Osteoblast (primary cell): ENCODE measurements around the gene CTSC. TPM values are rescaled to one million over a fixed set of nuclear protein-coding genes. Genes with fewer than 3 reads are reported as not detected.
A peak's percentile ranks its signal among the peaks of the same experiment; 100 is the strongest.

Experiments
- DNase-seq: peaks from one replicate; pipeline ENCODE4 v3.0.0; 2011; ENCODE audit warnings: low spot score, mixed read lengths; ENCODE audit not compliant: insufficient read length; ENCODE audit errors: missing footprints
- H2AFZ ChIP-seq: 2 replicates; pipeline ENCODE4 v1.6.0; 2011; ENCODE audit warnings: mild to moderate bottlenecking, low read length
- H3K27ac ChIP-seq: 2 replicates; pipeline ENCODE4 v1.5.1; 2011; ENCODE audit warnings: mild to moderate bottlenecking, low read depth, low read length, moderate library complexity
- H3K27me3 ChIP-seq: 2 replicates; pipeline ENCODE4 v1.6.0; 2012; ENCODE audit warnings: mild to moderate bottlenecking, control low read depth, inconsistent platforms, low read length, moderate library complexity; ENCODE audit not compliant: insufficient read depth
- H3K36me3 ChIP-seq: 2 replicates; pipeline ENCODE4 v1.5.1; 2011; ENCODE audit warnings: mild to moderate bottlenecking, low read length, control low read depth, moderate library complexity; ENCODE audit not compliant: insufficient read depth
- H3K4me1 ChIP-seq: 2 replicates; pipeline ENCODE4 v1.5.1; 2011; ENCODE audit warnings: mild to moderate bottlenecking, low read length, control low read depth, moderate library complexity; ENCODE audit not compliant: insufficient read depth
- H3K4me2 ChIP-seq: 2 replicates; pipeline ENCODE4 v1.6.0; 2011; ENCODE audit warnings: mild to moderate bottlenecking, low read length; ENCODE audit not compliant: insufficient read depth
- H3K4me3 ChIP-seq: fragments of 200-600 bp; sonication (generic); 3 replicates; pipeline ENCODE4 v1.5.1; 2012; ENCODE audit warnings: mild to moderate bottlenecking, low read length, inconsistent platforms; ENCODE audit not compliant: insufficient read depth
- H3K79me2 ChIP-seq: 2 replicates; pipeline ENCODE4 v1.6.0; 2012; ENCODE audit warnings: mild to moderate bottlenecking, low read length, control low read depth, inconsistent platforms; ENCODE audit not compliant: insufficient read depth
- H3K9me3 ChIP-seq: 2 replicates; pipeline ENCODE4 v1.5.1; 2011; ENCODE audit warnings: low read depth, low read length, control low read depth
- H4K20me1 ChIP-seq: 2 replicates; pipeline ENCODE4 v1.6.0; 2012; ENCODE audit warnings: mild to moderate bottlenecking, low read length, control low read depth; ENCODE audit not compliant: insufficient read depth
- CTCF ChIP-seq: IDR thresholded peaks from 2 replicates; pipeline ENCODE4 v1.5.1; 2011; ENCODE audit warnings: mild to moderate bottlenecking, low read depth, low read length, moderate library complexity; ENCODE audit errors: extremely low read depth
- total RNA-seq: library from RNA; depleted of rRNA; stranded (reverse); fragments of >200 nt; gene quantifications from 2 replicates; pipeline ENCODE4 v1.2.3, GENCODE V29; 2012

CTSC gene
- total RNA-seq, 1 donor, result 23.5 TPM

- no peaks in the 10 kb centered on the region for H3K36me3 ChIP-seq
- H3K79me2 ChIP-seq, result no peaks in the 10 kb centered on the region
- no peaks in the 10 kb centered on the region for H3K9me3 ChIP-seq
- no peak for DNase-seq
- H3K4me2 ChIP-seq, result no peak overlapping the region
- TF ChIP-seq CTCF, result peak; percentile 22
- H3K4me3 ChIP-seq, result no peak overlapping the region
- peaks cover 10% of the 10 kb centered on the region for H3K4me1 ChIP-seq
- no peak overlapping the region for H2AFZ ChIP-seq
- H3K27me3 ChIP-seq, result no peaks in the 10 kb centered on the region
- H3K27ac ChIP-seq, result no peak overlapping the region
- H4K20me1 ChIP-seq, result no peaks in the 10 kb centered on the region
These were observed 56.2 kb downstream of the CTSC start for GRCh38 chr11:88281317-88281712.

- DNase-seq, result no peak
- peaks cover 10% of the 10 kb centered on the region for H3K4me1 ChIP-seq
- no peak overlapping the region for H3K4me2 ChIP-seq
- H4K20me1 ChIP-seq, result no peaks in the 10 kb centered on the region
- H3K27me3 ChIP-seq, result no peaks in the 10 kb centered on the region
- TF ChIP-seq CTCF, result no peak
- no peak overlapping the region for H3K4me3 ChIP-seq
- H3K79me2 ChIP-seq, result no peaks in the 10 kb centered on the region
- H2AFZ ChIP-seq, result no peak overlapping the region
- no peaks in the 10 kb centered on the region for H3K36me3 ChIP-seq
- no peak overlapping the region for H3K27ac ChIP-seq
- H3K9me3 ChIP-seq, result no peaks in the 10 kb centered on the region
These were observed 56.7 kb downstream of the CTSC start for GRCh38 chr11:88280673-88281316.

GRCh38 chr11:88277349-88277915, 60.1 kb downstream of the CTSC start:
- no peak overlapping the region for H2AFZ ChIP-seq
- H3K27ac ChIP-seq, result no peak overlapping the region
- no peaks in the 10 kb centered on the region for H4K20me1 ChIP-seq
- H3K9me3 ChIP-seq, result no peaks in the 10 kb centered on the region
- peaks cover 10% of the 10 kb centered on the region for H3K4me1 ChIP-seq
- no peaks in the 10 kb centered on the region for H3K36me3 ChIP-seq
- no peak for DNase-seq
- no peak overlapping the region for H3K4me2 ChIP-seq
- H3K27me3 ChIP-seq, result no peaks in the 10 kb centered on the region
- TF ChIP-seq CTCF, result no peak
- no peak overlapping the region for H3K4me3 ChIP-seq
- no peaks in the 10 kb centered on the region for H3K79me2 ChIP-seq

GRCh38 chr11:88275636-88276035, 61.9 kb downstream of the CTSC start:
- Histone ChIP-seq H2AFZ (no peak overlapping the region), H3K9me3 (no peaks in the 10 kb centered on the region), H3K4me1 (no peaks in the 10 kb centered on the region), H3K27ac (no peak overlapping the region), H3K4me3 (no peak overlapping the region), H3K4me2 (no peak overlapping the region), H4K20me1 (no peaks in the 10 kb centered on the region), H3K79me2 (no peaks in the 10 kb centered on the region), H3K36me3 (no peaks in the 10 kb centered on the region), H3K27me3 (no peaks in the 10 kb centered on the region)
- no peak for DNase-seq
- TF ChIP-seq CTCF, result no peak
